Measurements from ENCODE around the gene SMYD3.

DNA sequence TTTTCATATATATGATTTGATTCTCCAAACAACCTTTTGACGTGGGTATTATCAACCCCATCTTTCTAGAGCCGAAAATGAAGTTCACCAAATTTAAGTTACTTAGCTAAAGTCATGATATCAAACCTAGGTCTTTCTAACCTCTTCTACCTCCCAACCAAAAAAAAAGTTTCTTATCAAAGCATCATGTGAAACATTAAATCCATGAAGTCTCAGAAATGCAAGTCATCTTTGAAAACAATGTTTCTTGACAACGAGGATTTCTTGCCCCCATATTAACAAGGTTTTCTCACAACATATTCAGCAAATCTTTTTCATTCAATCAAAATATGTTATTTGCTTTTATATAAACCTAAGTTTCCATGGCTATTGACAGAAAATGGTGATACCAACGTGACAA lies 306.3 kb downstream of the SMYD3 start:
- TF ChIP-seq CTCF (IDR thresholded peaks at IDR 0.05; ENCODE audit: insufficient read depth, low read length, poor library complexity, severe bottlenecking) (no peak), EZH2phosphoT487 (conservative IDR thresholded peaks at IDR 0.05; ENCODE audit: low read length) (no peak)
